ENCODE measurements around the gene PDE1C. TPM values are rescaled to one million over a fixed set of nuclear protein-coding genes. Genes with fewer than 3 reads are reported as not detected.

Gene PDE1C
- total RNA-seq, 1 donor from 2014 or later = 0.03 TPM

- DNase-seq (ENCODE audit: low read depth) = no peak
Observed at GRCh38 chr7:31785101-31785500, 285.1 kb downstream of the PDE1C start.

- DNase-seq (ENCODE audit: low read depth) = no peak
Observed at GRCh38 chr7:31783221-31783620, 287.0 kb downstream of the PDE1C start.

GRCh38 chr7:31782411-31782991, 287.7 kb downstream of the PDE1C start:
- DNase-seq (ENCODE audit: low read depth) = peak; percentile 55

GRCh38 chr7:31778296-31778695, 291.9 kb downstream of the PDE1C start:
- DNase-seq (ENCODE audit: low read depth) = no peak

- peak; percentile 11 for DNase-seq (ENCODE audit: low read depth)
Observed at GRCh38 chr7:31776616-31777015, 293.6 kb downstream of the PDE1C start.

- DNase-seq (ENCODE audit: low read depth) = no peak
Observed at GRCh38 chr7:31775556-31775955, 294.7 kb downstream of the PDE1C start.

GRCh38 chr7:31772211-31772610, 298.0 kb downstream of the PDE1C start:
- no peak for DNase-seq (ENCODE audit: low read depth)

GRCh38 chr7:31767686-31768358, 302.4 kb downstream of the PDE1C start:
- DNase-seq (ENCODE audit: low read depth) = no peak

GRCh38 chr7:31764462-31764861, 305.7 kb downstream of the PDE1C start:
- DNase-seq (ENCODE audit: low read depth) = no peak

- DNase-seq (ENCODE audit: low read depth) = no peak
Observed at GRCh38 chr7:31763548-31763947, 306.7 kb downstream of the PDE1C start.

GRCh38 chr7:31761646-31762045, 308.6 kb downstream of the PDE1C start:
- DNase-seq (ENCODE audit: low read depth) = no peak

GRCh38 chr7:31758755-31759154, 311.5 kb downstream of the PDE1C start:
- no peak for DNase-seq (ENCODE audit: low read depth)

- DNase-seq (ENCODE audit: low read depth) = no peak
Observed at GRCh38 chr7:31751726-31752125, 318.5 kb downstream of the PDE1C start.

GRCh38 chr7:31748084-31748483, 322.1 kb downstream of the PDE1C start:
- DNase-seq (ENCODE audit: low read depth) = no peak

GRCh38 chr7:31747553-31747952, 322.7 kb downstream of the PDE1C start:
- no peak for DNase-seq (ENCODE audit: low read depth)

- peak; percentile 71 for DNase-seq (ENCODE audit: low read depth)
Observed at GRCh38 chr7:31744294-31744874, 325.8 kb downstream of the PDE1C start.

GRCh38 chr7:31741852-31742251, 328.4 kb downstream of the PDE1C start:
- DNase-seq (ENCODE audit: low read depth) = no peak

GRCh38 chr7:31735991-31736982, 333.9 kb downstream of the PDE1C start:
- DNase-seq (ENCODE audit: low read depth) = peak; percentile 83

- no peak for DNase-seq (ENCODE audit: low read depth)
Observed at GRCh38 chr7:31734456-31734855, 335.8 kb downstream of the PDE1C start.

GRCh38 chr7:31729195-31729804, 340.9 kb downstream of the PDE1C start:
- no peak for DNase-seq (ENCODE audit: low read depth)

- no peak for DNase-seq (ENCODE audit: low read depth)
Observed at GRCh38 chr7:31724696-31725095, 345.5 kb downstream of the PDE1C start.
